Prostate gland (tissue), 2 donors: ENCODE results near the gene BBS9.

Experiments used
- CTCF ChIP-seq, 4 experiments: fragments of 200-600 bp in 2 of 4; fragments of 450-650 bp in 2 of 4; sonication (generic) in 2 of 4; IDR thresholded peaks; 1 replicate in 3 of 4; 2 replicates in 1 of 4; pipeline ENCODE4 v1.5.1; 2016 to 2019; ENCODE audit warnings: antibody characterized with exemption in 4 of 4, mild to moderate bottlenecking in 2 of 4, moderate library complexity in 2 of 4
- POLR2A ChIP-seq: fragments of 450-650 bp; IDR thresholded peaks from one replicate; pipeline ENCODE4 v1.6.1; 2016; ENCODE audit warnings: antibody characterized with exemption, mild to moderate bottlenecking
- POLR2AphosphoS5 ChIP-seq: sonication (generic); formaldehyde crosslinking; IDR thresholded peaks from one replicate; pipeline ENCODE4 v1.6.1; 2017; ENCODE audit warnings: antibody characterized with exemption

- TF ChIP-seq CTCF (IDR thresholded peaks at IDR 0.05) (no peak), POLR2A (no peak), POLR2AphosphoS5 (no peak)
Observed at GRCh38 chr7:33509206-33509605, 379.8 kb downstream of the BBS9 start.
